Measurements from ENCODE around the gene CNTN4.
"Not testable (repeated sequence)": the region's sequence is repeated elsewhere in the genome, so short reads cannot be mapped to it uniquely, and the experiment has no call there.

The CNTN4 gene

GRCh38 chr3:2078821-2079220 is 19.8 kb upstream of the CNTN4 start:
- Histone ChIP-seq H3K36me3 (ENCODE audit: insufficient read depth, low read length) (no peaks in the 10 kb centered on the region), H3K4me3 (ENCODE audit: low read depth in 1 of 2, low read length in 2 of 2) (no peak overlapping the region), H3K27me3 (ENCODE audit: insufficient read depth, low read length, poor library complexity) (no peaks in the 10 kb centered on the region), H2AFZ (ENCODE audit: low read depth, low read length) (no peak overlapping the region), H3K4me1 (ENCODE audit: insufficient read depth, low read length) (no peaks in the 10 kb centered on the region), H3K9ac (ENCODE audit: low read depth, low read length) (no peak overlapping the region), H3K27ac (ENCODE audit: low read length) (no peak overlapping the region), H3K79me2 (ENCODE audit: insufficient read depth, low read length) (no peaks in the 10 kb centered on the region), H3K4me2 (ENCODE audit: insufficient read depth, low read length) (no peak overlapping the region), H3K9me3 (ENCODE audit: insufficient read depth, low read length, severe bottlenecking) (no peaks in the 10 kb centered on the region), H4K20me1 (ENCODE audit: insufficient read depth, low read length) (no peaks in the 10 kb centered on the region)
- no peak for DNase-seq
- no peak for TF ChIP-seq EZH2 (IDR thresholded peaks at IDR 0.05; ENCODE audit: borderline replicate concordance, low read depth, low read length, severe bottlenecking)
- ATAC-seq (ENCODE audit: insufficient read depth, low read depth): no peak

DNA sequence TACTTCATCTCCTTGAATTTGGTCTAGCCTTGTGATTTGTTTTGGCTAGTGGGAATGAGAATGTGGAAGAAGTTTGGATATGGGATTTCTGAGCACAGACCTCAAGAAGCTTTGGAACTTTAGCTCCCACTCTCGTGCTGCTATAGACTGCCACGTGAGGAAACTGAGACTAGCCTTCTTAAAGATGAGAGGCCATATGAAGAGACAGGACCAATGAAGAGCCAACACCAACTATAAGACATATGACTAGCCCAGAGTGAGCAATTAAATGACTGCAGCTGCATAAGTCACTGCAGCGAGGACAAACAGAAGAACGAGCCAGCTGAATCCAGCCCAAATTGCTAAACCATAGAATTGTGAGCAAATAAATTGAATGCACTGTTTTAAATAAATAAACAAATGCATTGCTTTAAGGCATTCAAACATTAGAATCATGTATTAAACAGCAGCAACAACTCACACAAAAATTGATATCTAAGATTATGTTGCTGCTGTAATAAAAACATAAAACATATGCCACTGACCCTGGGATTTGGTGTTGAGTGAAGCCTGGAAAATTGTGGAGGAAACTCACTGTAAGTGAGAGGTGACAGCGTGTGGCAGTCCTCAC is 15.7 kb upstream of the CNTN4 start:
- no peaks in the 10 kb centered on the region for H3K36me3 ChIP-seq (ENCODE audit: insufficient read depth, low read length)
- H3K27me3 ChIP-seq (ENCODE audit: insufficient read depth, low read length, poor library complexity): no peaks in the 10 kb centered on the region
- H3K9me3 ChIP-seq (ENCODE audit: insufficient read depth, low read length, severe bottlenecking): no peaks in the 10 kb centered on the region
- no peak overlapping the region for H3K4me3 ChIP-seq (ENCODE audit: low read depth in 1 of 2, low read length in 2 of 2)
- no peak overlapping the region for H3K9ac ChIP-seq (ENCODE audit: low read depth, low read length)
- no peaks in the 10 kb centered on the region for H3K4me1 ChIP-seq (ENCODE audit: insufficient read depth, low read length)
- H3K27ac ChIP-seq (ENCODE audit: low read length): no peak overlapping the region
- H4K20me1 ChIP-seq (ENCODE audit: insufficient read depth, low read length): no peaks in the 10 kb centered on the region
- H3K4me2 ChIP-seq (ENCODE audit: insufficient read depth, low read length): no peak overlapping the region
- H3K79me2 ChIP-seq (ENCODE audit: insufficient read depth, low read length): no peaks in the 10 kb centered on the region
- DNase-seq: no peak
- no peak overlapping the region for H2AFZ ChIP-seq (ENCODE audit: low read depth, low read length)
- ATAC-seq (ENCODE audit: insufficient read depth, low read depth): no peak
- TF ChIP-seq EZH2 (IDR thresholded peaks at IDR 0.05; ENCODE audit: borderline replicate concordance, low read depth, low read length, severe bottlenecking): no peak

GRCh38 chr3:2083558-2083957 is 15.1 kb upstream of the CNTN4 start:
- not testable (repeated sequence) for H3K9ac ChIP-seq (ENCODE audit: low read depth, low read length); H3K27me3 ChIP-seq (ENCODE audit: insufficient read depth, low read length, poor library complexity); H3K79me2 ChIP-seq (ENCODE audit: insufficient read depth, low read length); H3K9me3 ChIP-seq (ENCODE audit: insufficient read depth, low read length, severe bottlenecking); H4K20me1 ChIP-seq (ENCODE audit: insufficient read depth, low read length); H3K4me1 ChIP-seq (ENCODE audit: insufficient read depth, low read length); DNase-seq; H2AFZ ChIP-seq (ENCODE audit: low read depth, low read length); H3K36me3 ChIP-seq (ENCODE audit: insufficient read depth, low read length); H3K4me2 ChIP-seq (ENCODE audit: insufficient read depth, low read length); H3K27ac ChIP-seq (ENCODE audit: low read length); H3K4me3 ChIP-seq (ENCODE audit: low read depth in 1 of 2, low read length in 2 of 2); ATAC-seq (ENCODE audit: insufficient read depth, low read depth)

GRCh38 chr3:2090095-2090911 is 8.4 kb upstream of the CNTN4 start:
- no peaks in the 10 kb centered on the region for H3K36me3 ChIP-seq (ENCODE audit: insufficient read depth, low read length)
- no peaks in the 10 kb centered on the region for H3K9me3 ChIP-seq (ENCODE audit: insufficient read depth, low read length, severe bottlenecking)
- no peak overlapping the region for H3K9ac ChIP-seq (ENCODE audit: low read depth, low read length)
- no peaks in the 10 kb centered on the region for H3K27me3 ChIP-seq (ENCODE audit: insufficient read depth, low read length, poor library complexity)
- no peaks in the 10 kb centered on the region for H3K4me1 ChIP-seq (ENCODE audit: insufficient read depth, low read length)
- no peaks in the 10 kb centered on the region for H4K20me1 ChIP-seq (ENCODE audit: insufficient read depth, low read length)
- no peak overlapping the region for H2AFZ ChIP-seq (ENCODE audit: low read depth, low read length)
- DNase-seq (no peak), ATAC-seq (ENCODE audit: insufficient read depth, low read depth) (no peak)
- no peaks in the 10 kb centered on the region for H3K79me2 ChIP-seq (ENCODE audit: insufficient read depth, low read length)
- no peak overlapping the region for H3K4me2 ChIP-seq (ENCODE audit: insufficient read depth, low read length)
- H3K27ac ChIP-seq (ENCODE audit: low read length): no peak overlapping the region
- TF ChIP-seq EZH2 (IDR thresholded peaks at IDR 0.05; ENCODE audit: borderline replicate concordance, low read depth, low read length, severe bottlenecking) (no peak), CTCF (IDR thresholded peaks at IDR 0.05; ENCODE audit: borderline replicate concordance, extremely low read depth, low read length, poor library complexity, severe bottlenecking) (no peak)
- H3K4me3 ChIP-seq (ENCODE audit: low read depth in 1 of 2, low read length in 2 of 2): no peak overlapping the region

- ATAC-seq (ENCODE audit: insufficient read depth, low read depth): no peak
- no peak for DNase-seq
- Histone ChIP-seq H3K9me3 (ENCODE audit: insufficient read depth, low read length, severe bottlenecking) (no peaks in the 10 kb centered on the region), H3K36me3 (ENCODE audit: insufficient read depth, low read length) (no peaks in the 10 kb centered on the region), H3K27ac (ENCODE audit: low read length) (no peak overlapping the region), H4K20me1 (ENCODE audit: insufficient read depth, low read length) (no peaks in the 10 kb centered on the region), H3K79me2 (ENCODE audit: insufficient read depth, low read length) (no peaks in the 10 kb centered on the region), H3K4me1 (ENCODE audit: insufficient read depth, low read length) (no peaks in the 10 kb centered on the region), H3K4me3 (ENCODE audit: low read depth in 1 of 2, low read length in 2 of 2) (no peak overlapping the region), H3K27me3 (ENCODE audit: insufficient read depth, low read length, poor library complexity) (no peaks in the 10 kb centered on the region), H3K9ac (ENCODE audit: low read depth, low read length) (no peak overlapping the region), H3K4me2 (ENCODE audit: insufficient read depth, low read length) (no peak overlapping the region), H2AFZ (ENCODE audit: low read depth, low read length) (no peak overlapping the region)
- TF ChIP-seq EZH2 (IDR thresholded peaks at IDR 0.05; ENCODE audit: borderline replicate concordance, low read depth, low read length, severe bottlenecking) (no peak), CTCF (IDR thresholded peaks at IDR 0.05; ENCODE audit: borderline replicate concordance, extremely low read depth, low read length, poor library complexity, severe bottlenecking) (no peak)
Observed at GRCh38 chr3:2092758-2093157, 5.9 kb upstream of the CNTN4 start.

Data from DND-41 (cell line).